Breast epithelium (tissue), 4 donors: ENCODE data around the gene ARSK. TPM values are rescaled to one million over a fixed set of nuclear protein-coding genes. Genes with fewer than 3 reads are reported as not detected.
"Not testable (repeated sequence)": the region's sequence is repeated elsewhere in the genome, so short reads cannot be mapped to it uniquely, and the experiment has no call there.

Experiments
- DNase-seq, 2 donors: peaks; one replicate each; pipeline ENCODE4 v3.0.0-alpha.2; 2019; ENCODE audit warnings: low spot score in 2 of 2
- H3K27ac ChIP-seq, 2 donors: fragments of 200-600 bp; sonication (generic) in 1 of 2; one replicate each; pipeline ENCODE4 v1.5.1; 2016 to 2019; ENCODE audit warnings: mild to moderate bottlenecking in 1 of 2
- H3K27me3 ChIP-seq, 2 donors: fragments of 200-600 bp; sonication (generic) in 1 of 2; one replicate each; pipeline versions ENCODE4 v1.5.1 to v1.6.0; 2017 to 2019; ENCODE audit warnings: control low read depth in 1 of 2, mild to moderate bottlenecking in 1 of 2
- H3K36me3 ChIP-seq: fragments of 200-600 bp; one replicate; pipeline ENCODE4 v1.5.1; 2019
- H3K4me1 ChIP-seq, 2 donors: fragments of 200-600 bp; sonication (generic); one replicate each; pipeline ENCODE4 v1.5.1; 2016 to 2019; ENCODE audit warnings: control low read depth in 1 of 2
- H3K4me3 ChIP-seq, 3 donors: fragments of 200-600 bp; sonication (generic); 1 replicate in 2 of 3; 2 replicates in 1 of 3; pipeline ENCODE4 v1.5.1; 2016 to 2019; ENCODE audit warnings: mild to moderate bottlenecking in 3 of 3, moderate library complexity in 2 of 3
- H3K9me3 ChIP-seq, 2 donors: fragments of 200-600 bp; sonication (generic) in 1 of 2; one replicate each; pipeline ENCODE4 v1.5.1; 2016 to 2019; ENCODE audit warnings: control low read depth in 1 of 2
- CTCF ChIP-seq, 3 donors: fragments of 450-650 bp; IDR thresholded peaks; one replicate each; pipeline ENCODE4 v1.5.1; 2016 to 2017; ENCODE audit warnings: antibody characterized with exemption in 3 of 3, mild to moderate bottlenecking in 3 of 3, moderate library complexity in 3 of 3
- POLR2A ChIP-seq: fragments of 450-650 bp; IDR thresholded peaks from one replicate; pipeline ENCODE4 v1.6.1; 2016; ENCODE audit warnings: antibody characterized with exemption, mild to moderate bottlenecking, moderate library complexity
- POLR2AphosphoS5 ChIP-seq, 3 donors: sonication (generic); formaldehyde crosslinking; IDR thresholded peaks; one replicate each; pipeline ENCODE4 v1.6.1; 2017; ENCODE audit warnings: antibody characterized with exemption in 3 of 3
- intact Hi-C: fragments of 100-400 bp; cut with DNase I; formaldehyde crosslinking; loops from one replicate; pipeline ENCODE4 v1.15.1; 2023; ENCODE audit warnings: low total_unique reads
- total RNA-seq, 3 donors: library from RNA; depleted of rRNA; stranded (reverse); fragments of >200 nt; gene quantifications; one replicate each; pipeline ENCODE4 v1.1.0, GENCODE V29; 2016

The ARSK gene
- total RNA-seq, 3 donors from 2014 or later, result 9.5 to 11.4 (median 10.1) TPM

- intact Hi-C loops, result no loop called here
- TF ChIP-seq POLR2AphosphoS5 (IDR thresholded peaks at IDR 0.05) (no peak), CTCF (IDR thresholded peaks at IDR 0.05) (no peak), POLR2A (no peak)
These were observed 75.6 kb downstream of the ARSK start for GRCh38 chr5:95630394-95630917.

GRCh38 chr5:95631255-95631958 is 76.5 kb downstream of the ARSK start:
- TF ChIP-seq POLR2AphosphoS5 (IDR thresholded peaks at IDR 0.05), result no peak
- TF ChIP-seq CTCF (IDR thresholded peaks at IDR 0.05), result no peak
- no peak for TF ChIP-seq POLR2A
- no peaks in the 10 kb centered on the region for H3K4me1 ChIP-seq
- no peaks in the 10 kb centered on the region for H3K27me3 ChIP-seq
- DNase-seq, result no peak
- no peak overlapping the region for H3K27ac ChIP-seq
- no peaks in the 10 kb centered on the region for H3K36me3 ChIP-seq
- intact Hi-C loops, result no loop called here
- no peaks in the 10 kb centered on the region for H3K9me3 ChIP-seq
- H3K4me3 ChIP-seq, result no peak overlapping the region

More at GRCh38 chr5:95630394-95630917, 75.6 kb downstream of the ARSK start:
- no peak for DNase-seq
- no peaks in the 10 kb centered on the region for H3K27me3 ChIP-seq
- H3K36me3 ChIP-seq, result no peaks in the 10 kb centered on the region
- H3K4me1 ChIP-seq, result no peaks in the 10 kb centered on the region
- H3K4me3 ChIP-seq, result no peak overlapping the region
- no peaks in the 10 kb centered on the region for H3K9me3 ChIP-seq
- H3K27ac ChIP-seq, result no peak overlapping the region

GRCh38 chr5:95631991-95632675 is 77.2 kb downstream of the ARSK start:
- H3K27me3 ChIP-seq, result no peaks in the 10 kb centered on the region
- H3K4me1 ChIP-seq, result no peaks in the 10 kb centered on the region
- DNase-seq, result no peak
- intact Hi-C loops, result no loop called here
- no peak overlapping the region for H3K27ac ChIP-seq
- no peaks in the 10 kb centered on the region for H3K36me3 ChIP-seq
- no peak overlapping the region for H3K4me3 ChIP-seq
- no peaks in the 10 kb centered on the region for H3K9me3 ChIP-seq
- no peak for TF ChIP-seq POLR2AphosphoS5 (IDR thresholded peaks at IDR 0.05)
- TF ChIP-seq POLR2A, result no peak
- TF ChIP-seq CTCF (IDR thresholded peaks at IDR 0.05), result no peak

DNA sequence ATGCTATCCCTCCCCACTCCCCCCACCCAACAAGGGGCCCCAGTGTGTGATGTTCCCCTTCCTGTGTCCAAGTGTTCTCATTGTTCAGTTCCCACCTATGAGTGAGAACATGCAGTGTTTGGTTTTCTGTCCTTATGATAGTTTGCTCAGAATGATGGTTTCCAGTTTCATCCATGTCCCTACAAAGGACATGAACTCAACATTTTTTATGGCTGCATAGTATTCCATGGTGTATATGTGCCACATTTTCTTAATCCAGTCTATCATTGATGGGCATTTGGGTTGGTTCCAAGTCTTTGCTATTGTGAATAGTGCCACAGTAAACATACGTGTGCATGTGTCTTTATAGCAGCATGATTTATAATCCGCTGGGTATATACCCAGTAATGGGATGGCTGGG is 78.0 kb downstream of the ARSK start:
- intact Hi-C loops, H3K36me3 ChIP-seq, DNase-seq, H3K9me3 ChIP-seq, H3K4me1 ChIP-seq, H3K27me3 ChIP-seq, H3K4me3 ChIP-seq, H3K27ac ChIP-seq: not testable (repeated sequence)

DNA sequence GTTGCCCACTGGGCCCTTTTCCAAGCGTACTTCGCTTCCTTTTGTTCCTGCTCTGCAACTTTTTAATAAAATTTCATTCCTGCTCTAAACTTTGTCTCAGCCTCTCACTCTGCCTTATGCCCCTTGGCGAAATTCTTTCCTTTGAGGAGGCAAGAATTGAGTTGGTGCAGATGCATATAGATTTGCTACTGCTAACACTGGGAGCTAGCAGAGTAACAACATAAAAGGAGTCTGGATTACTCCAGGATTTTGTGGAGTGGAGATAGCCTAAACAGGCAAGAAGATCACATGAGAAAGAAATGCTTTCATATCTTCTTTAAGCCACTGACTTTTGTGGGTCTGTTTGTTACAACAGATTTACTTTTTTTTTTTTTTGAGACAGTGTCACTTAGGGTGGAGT is 78.8 kb downstream of the ARSK start:
- no peak for TF ChIP-seq CTCF (IDR thresholded peaks at IDR 0.05)
- TF ChIP-seq POLR2A, result no peak
- TF ChIP-seq POLR2AphosphoS5 (IDR thresholded peaks at IDR 0.05), result no peak

More for the DNA sequence above, 78.8 kb downstream of the ARSK start:
- intact Hi-C loops, result no loop called here
- Histone ChIP-seq H3K4me1 (no peaks in the 10 kb centered on the region), H3K27ac (no peak overlapping the region), H3K27me3 (no peaks in the 10 kb centered on the region), H3K9me3 (no peaks in the 10 kb centered on the region), H3K4me3 (no peak overlapping the region), H3K36me3 (no peaks in the 10 kb centered on the region)
- DNase-seq, result no peak
